ENCODE measurements around the gene TLL2. TPM values are rescaled to one million over a fixed set of nuclear protein-coding genes. Genes with fewer than 3 reads are reported as not detected.

Gene TLL2
- total RNA-seq, 1 experiment from 2014 or later = 0.18 TPM

- ChIA-PET POLR2A (ENCODE audit: unreplicated experiment) (no interaction called here), CTCF (no interaction called here)
- Histone ChIP-seq H3K4me1 (ENCODE audit: insufficient read depth, low read length) (peaks cover 5% of the 10 kb centered on the region; the same call in 1 of the 2 replicates), H2AFZ (ENCODE audit: low read length) (no peak overlapping the region), H4K20me1 (ENCODE audit: low read length) (no peaks in the 10 kb centered on the region), H3K79me2 (ENCODE audit: low read length) (no peaks in the 10 kb centered on the region), H3K27ac (ENCODE audit: low read length) (no peak overlapping the region), H3K9me2 (replicated peaks; ENCODE audit: low read length) (no peaks in the 10 kb centered on the region), H3K9ac (ENCODE audit: low read length) (no peak overlapping the region), H3F3A (ENCODE audit: low read length, unreplicated experiment) (no peaks in the 10 kb centered on the region), H3K4me2 (ENCODE audit: low read length) (no peak overlapping the region), H3K36me3 (ENCODE audit: low read depth, low read length) (no peaks in the 10 kb centered on the region), H3K9me3 (ENCODE audit: low read length) (no peaks in the 10 kb centered on the region), H3K27me3 (ENCODE audit: low read length) (no peaks in the 10 kb centered on the region), H3K4me3 (ENCODE audit: low read length) (no peak overlapping the region)
- ATAC-seq (no peak), DNase-seq (no peak)
- BruUV-seq (replicated peaks) = no TSS peak
- intact Hi-C loops (cut with micrococcal nuclease) = loop anchor here (5.0 kb wide), 1 partner anchor 134 kb away; the partner anchor contains the start of gene TLL2
- no peak for TF ChIP-seq EZH2phosphoT487 (IDR thresholded peaks at IDR 0.05; ENCODE audit: borderline replicate concordance, low read length)
- no peak for TF ChIP-seq EZH2 (IDR thresholded peaks at IDR 0.05; ENCODE audit: low read length, unreplicated experiment)
- TF ChIP-seq, protein P1, sequence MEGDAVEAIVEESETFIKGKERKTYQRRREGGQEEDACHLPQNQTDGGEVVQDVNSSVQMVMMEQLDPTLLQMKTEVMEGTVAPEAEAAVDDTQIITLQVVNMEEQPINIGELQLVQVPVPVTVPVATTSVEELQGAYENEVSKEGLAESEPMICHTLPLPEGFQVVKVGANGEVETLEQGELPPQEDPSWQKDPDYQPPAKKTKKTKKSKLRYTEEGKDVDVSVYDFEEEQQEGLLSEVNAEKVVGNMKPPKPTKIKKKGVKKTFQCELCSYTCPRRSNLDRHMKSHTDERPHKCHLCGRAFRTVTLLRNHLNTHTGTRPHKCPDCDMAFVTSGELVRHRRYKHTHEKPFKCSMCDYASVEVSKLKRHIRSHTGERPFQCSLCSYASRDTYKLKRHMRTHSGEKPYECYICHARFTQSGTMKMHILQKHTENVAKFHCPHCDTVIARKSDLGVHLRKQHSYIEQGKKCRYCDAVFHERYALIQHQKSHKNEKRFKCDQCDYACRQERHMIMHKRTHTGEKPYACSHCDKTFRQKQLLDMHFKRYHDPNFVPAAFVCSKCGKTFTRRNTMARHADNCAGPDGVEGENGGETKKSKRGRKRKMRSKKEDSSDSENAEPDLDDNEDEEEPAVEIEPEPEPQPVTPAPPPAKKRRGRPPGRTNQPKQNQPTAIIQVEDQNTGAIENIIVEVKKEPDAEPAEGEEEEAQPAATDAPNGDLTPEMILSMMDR (conservative IDR thresholded peaks at IDR 0.05; ENCODE audit: low read depth, low read length) = no peak
Measured at GRCh38 chr10:96377816-96378294, 135.9 kb downstream of the TLL2 start.

DNA sequence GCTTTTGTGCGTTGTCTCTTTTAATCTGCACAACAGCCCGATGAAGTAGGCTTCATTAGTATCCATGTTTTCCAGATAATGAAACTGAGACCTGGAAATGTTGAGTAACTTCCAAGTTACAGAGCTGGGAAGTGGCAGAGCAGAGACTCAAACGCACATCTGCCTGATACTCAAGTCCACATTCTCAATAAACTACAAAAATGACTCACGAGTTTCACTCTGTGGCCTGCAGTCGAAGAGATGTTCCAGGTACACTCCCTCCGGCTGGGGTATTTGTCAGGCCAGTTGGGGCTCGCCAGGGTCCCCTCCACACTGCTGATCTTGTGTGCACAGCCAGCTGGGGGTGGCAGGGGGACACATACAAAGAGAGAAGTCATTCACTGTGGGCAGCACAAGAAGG, 137.2 kb downstream of the TLL2 start:
- H3K9me3 ChIP-seq (ENCODE audit: low read length) = no peaks in the 10 kb centered on the region
- H2AFZ ChIP-seq (ENCODE audit: low read length) = no peak overlapping the region
- no peak overlapping the region for H3K9ac ChIP-seq (ENCODE audit: low read length)
- ATAC-seq (no peak), DNase-seq (no peak)
- H4K20me1 ChIP-seq (ENCODE audit: low read length) = no peaks in the 10 kb centered on the region
- H3K27ac ChIP-seq (ENCODE audit: low read length) = no peak overlapping the region
- H3K27me3 ChIP-seq (ENCODE audit: low read length) = no peaks in the 10 kb centered on the region
- H3K4me2 ChIP-seq (ENCODE audit: low read length) = no peak overlapping the region
- peaks cover 5% of the 10 kb centered on the region; the same call in 1 of the 2 replicates for H3K4me1 ChIP-seq (ENCODE audit: insufficient read depth, low read length)
- BruUV-seq (replicated peaks) = no TSS peak
- POLR2A ChIA-PET (ENCODE audit: unreplicated experiment) = no interaction called here
- H3F3A ChIP-seq (ENCODE audit: low read length, unreplicated experiment) = no peaks in the 10 kb centered on the region
- CTCF ChIA-PET = no interaction called here
- H3K36me3 ChIP-seq (ENCODE audit: low read depth, low read length) = no peaks in the 10 kb centered on the region
- TF ChIP-seq, protein P1 (conservative IDR thresholded peaks at IDR 0.05; ENCODE audit: low read depth, low read length) = no peak
- no peak for TF ChIP-seq EZH2phosphoT487 (IDR thresholded peaks at IDR 0.05; ENCODE audit: borderline replicate concordance, low read length)
- TF ChIP-seq EZH2 (IDR thresholded peaks at IDR 0.05; ENCODE audit: low read length, unreplicated experiment) = no peak
- no peak overlapping the region for H3K4me3 ChIP-seq (ENCODE audit: low read length)
- intact Hi-C loops (cut with micrococcal nuclease) = loop anchor here (5.0 kb wide), 1 partner anchor 136 kb away; the partner anchor contains the start of gene TLL2
- no peaks in the 10 kb centered on the region for H3K79me2 ChIP-seq (ENCODE audit: low read length)
- no peaks in the 10 kb centered on the region for H3K9me2 ChIP-seq (replicated peaks; ENCODE audit: low read length)

- no TSS peak for BruUV-seq (replicated peaks)
- Histone ChIP-seq H3K4me3 (ENCODE audit: low read length) (peak overlapping the region; percentile 57), H3K4me1 (ENCODE audit: insufficient read depth, low read length) (peaks cover 7% of the 10 kb centered on the region), H3K9me2 (replicated peaks; ENCODE audit: low read length) (no peaks in the 10 kb centered on the region), H3K36me3 (ENCODE audit: low read depth, low read length) (no peaks in the 10 kb centered on the region), H4K20me1 (ENCODE audit: low read length) (no peaks in the 10 kb centered on the region), H3K9me3 (ENCODE audit: low read length) (no peaks in the 10 kb centered on the region), H3K79me2 (ENCODE audit: low read length) (no peaks in the 10 kb centered on the region), H3K9ac (ENCODE audit: low read length) (peak overlapping the region; percentile 25; the same call in 1 of the 2 replicates), H2AFZ (ENCODE audit: low read length) (peak overlapping the region; percentile 86), H3K4me2 (ENCODE audit: low read length) (peak overlapping the region; percentile 87), H3K27me3 (ENCODE audit: low read length) (no peaks in the 10 kb centered on the region), H3K27ac (ENCODE audit: low read length) (no peak overlapping the region), H3F3A (ENCODE audit: low read length, unreplicated experiment) (no peaks in the 10 kb centered on the region)
- TF ChIP-seq EZH2phosphoT487 (IDR thresholded peaks at IDR 0.05; ENCODE audit: borderline replicate concordance, low read length) (no peak), EZH2 (IDR thresholded peaks at IDR 0.05; ENCODE audit: low read length, unreplicated experiment) (no peak)
- TF ChIP-seq, protein P1 (conservative IDR thresholded peaks at IDR 0.05; ENCODE audit: low read depth, low read length) = peak; percentile 83
- intact Hi-C loops (cut with micrococcal nuclease) = loop anchor here (5.0 kb wide), 1 partner anchor 137 kb away; the partner anchor contains the start of gene TLL2
- ATAC-seq (peak; percentile 88), DNase-seq (peak; percentile 91)
- ChIA-PET POLR2A (ENCODE audit: unreplicated experiment) (no interaction called here), CTCF (no interaction called here)
Measured at GRCh38 chr10:96374985-96375830, 138.5 kb downstream of the TLL2 start.
